ENCODE data around the gene RERE. TPM values are rescaled to one million over a fixed set of nuclear protein-coding genes. Genes with fewer than 3 reads are reported as not detected.

The RERE gene
- total RNA-seq, 1 experiment from 2014 or later, result 40.6 TPM

DNA sequence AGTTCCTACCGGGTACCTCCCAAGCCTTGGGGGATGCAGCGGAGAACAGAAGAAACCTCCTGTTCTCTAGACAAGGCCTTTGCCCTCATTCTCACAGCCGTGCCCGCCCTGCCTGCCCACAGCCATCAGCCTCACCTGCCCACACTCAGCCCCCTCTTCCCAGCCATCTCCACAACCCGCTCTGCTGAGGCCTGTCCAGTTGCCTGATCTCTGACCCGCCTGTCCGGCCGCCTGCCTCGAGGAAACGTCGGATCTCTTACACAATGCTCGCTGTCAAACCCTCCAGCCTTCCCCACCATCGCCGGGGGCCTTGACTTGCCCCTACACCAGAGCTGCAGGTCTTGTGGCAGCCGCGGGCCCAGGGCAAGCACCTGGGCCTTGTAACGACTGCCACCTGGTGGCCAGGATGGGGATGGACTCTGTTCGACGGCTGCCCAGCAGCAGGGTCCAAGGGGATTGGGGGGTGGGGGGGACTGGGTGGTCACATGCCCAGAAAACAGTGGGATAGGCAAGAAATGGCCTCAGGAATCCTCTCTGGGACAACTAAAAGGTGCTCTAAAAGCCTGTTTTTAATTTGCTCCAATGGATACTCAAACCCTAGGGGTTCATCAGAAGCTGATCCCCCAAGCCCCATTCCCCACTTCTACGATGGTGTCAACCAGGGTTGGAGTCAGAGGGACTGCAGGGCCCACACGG lies 468.5 kb downstream of the RERE start:
- H2AFZ ChIP-seq (ENCODE audit: low read depth, low read length, poor library complexity, severe bottlenecking), result no peak overlapping the region
- no peaks in the 10 kb centered on the region for H3K9me3 ChIP-seq (ENCODE audit: control insufficient read depth in 1 of 2, insufficient read depth in 1 of 2, low read depth in 1 of 2, low read length in 2 of 2)
- H3K79me2 ChIP-seq (ENCODE audit: insufficient read depth, low read length), result no peaks in the 10 kb centered on the region
- ATAC-seq (peak; percentile 82), DNase-seq (ENCODE audit: low read depth, low spot score) (peak; percentile 27)
- ChIA-PET POLR2A (interaction anchor here (0.6 kb wide), 1 partner anchor 629 kb away, joined by 4 read pairs; no protein-coding TSS in a partner anchor), CTCF (interaction anchor here (0.6 to 3.2 kb wide), 8 partner anchors 9 to 682 kb away, joined by 3 to 35 read pairs (median 4); no protein-coding TSS in a partner anchor), RAD21 (ENCODE audit: low non-redundant PET in 1 of 2, low total read pairs in 2 of 2, uncharacterized antibody in 2 of 2, unreplicated experiment in 2 of 2) (interaction anchor here (0.6 to 1.4 kb wide), 8 partner anchors 35 to 400 kb away, joined by 3 to 6 read pairs (median 4); no protein-coding TSS in a partner anchor)
- no peak for TF ChIP-seq SP1 (IDR thresholded peaks at IDR 0.05; ENCODE audit: low read depth)
- TF ChIP-seq ZFX (IDR thresholded peaks at IDR 0.05), result no peak
- peak; percentile 20 for TF ChIP-seq YY1 (IDR thresholded peaks at IDR 0.05; ENCODE audit: extremely low read depth, insufficient replicate concordance, low read depth, low read length)
- TF ChIP-seq RAD21 (IDR thresholded peaks at IDR 0.05; ENCODE audit: low read depth), result peak; percentile 98
- TF ChIP-seq EGR1 (IDR thresholded peaks at IDR 0.05; ENCODE audit: low read depth), result no peak
- TF ChIP-seq CBX3 (IDR thresholded peaks at IDR 0.05; ENCODE audit: low read depth), result no peak
- TF ChIP-seq, protein P1, sequence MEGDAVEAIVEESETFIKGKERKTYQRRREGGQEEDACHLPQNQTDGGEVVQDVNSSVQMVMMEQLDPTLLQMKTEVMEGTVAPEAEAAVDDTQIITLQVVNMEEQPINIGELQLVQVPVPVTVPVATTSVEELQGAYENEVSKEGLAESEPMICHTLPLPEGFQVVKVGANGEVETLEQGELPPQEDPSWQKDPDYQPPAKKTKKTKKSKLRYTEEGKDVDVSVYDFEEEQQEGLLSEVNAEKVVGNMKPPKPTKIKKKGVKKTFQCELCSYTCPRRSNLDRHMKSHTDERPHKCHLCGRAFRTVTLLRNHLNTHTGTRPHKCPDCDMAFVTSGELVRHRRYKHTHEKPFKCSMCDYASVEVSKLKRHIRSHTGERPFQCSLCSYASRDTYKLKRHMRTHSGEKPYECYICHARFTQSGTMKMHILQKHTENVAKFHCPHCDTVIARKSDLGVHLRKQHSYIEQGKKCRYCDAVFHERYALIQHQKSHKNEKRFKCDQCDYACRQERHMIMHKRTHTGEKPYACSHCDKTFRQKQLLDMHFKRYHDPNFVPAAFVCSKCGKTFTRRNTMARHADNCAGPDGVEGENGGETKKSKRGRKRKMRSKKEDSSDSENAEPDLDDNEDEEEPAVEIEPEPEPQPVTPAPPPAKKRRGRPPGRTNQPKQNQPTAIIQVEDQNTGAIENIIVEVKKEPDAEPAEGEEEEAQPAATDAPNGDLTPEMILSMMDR (IDR thresholded peaks at IDR 0.05 in 2 of 3, conservative IDR thresholded peaks at IDR 0.05 in 1 of 3; ENCODE audit: borderline replicate concordance in 1 of 3, insufficient read depth in 1 of 3, low read depth in 2 of 3, low read length in 2 of 3), result peak; percentile 84 to 92 (median 87)
- H3K36me3 ChIP-seq (ENCODE audit: control insufficient read depth in 1 of 2, insufficient read depth in 2 of 2, low read length in 2 of 2), result peaks cover 0 to 2% of the 10 kb centered on the region in 2 experiments; a peak in 1 of 4 replicates
- H3K9ac ChIP-seq (ENCODE audit: low read length), result no peak overlapping the region
- H3K27me3 ChIP-seq (ENCODE audit: insufficient read depth, low read length), result no peaks in the 10 kb centered on the region
- H4K20me1 ChIP-seq (ENCODE audit: insufficient read depth), result no peaks in the 10 kb centered on the region
- H3K4me2 ChIP-seq (ENCODE audit: low read length), result no peak overlapping the region
- intact Hi-C loops (cut with micrococcal nuclease), result loop anchor here (1.0 to 5.0 kb wide), 3 partner anchors 367 to 682 kb away; no protein-coding TSS in a partner anchor
- H3K4me1 ChIP-seq (ENCODE audit: control insufficient read depth in 1 of 2, insufficient read depth in 2 of 2, low read length in 2 of 2), result peaks cover 3 to 27% of the 10 kb centered on the region in 2 experiments
- 0 out of 2 replicates have a peak, but pooled peaks cover 3% of the 10 kb centered on the region for H3K9me2 ChIP-seq (ENCODE audit: insufficient read depth)
- no peak overlapping the region for H3K4me3 ChIP-seq (replicated peaks in 1 of 2; ENCODE audit: low read depth in 1 of 2, low read length in 2 of 2)
- no TSS peak for BruUV-seq (replicated peaks)
- no peak overlapping the region for H3K27ac ChIP-seq (ENCODE audit: low read depth, low read length)
